A549 (cell line): ENCODE measurements around the gene WASF3. TPM values are rescaled to one million over a fixed set of nuclear protein-coding genes. Genes with fewer than 3 reads are reported as not detected.

ENCODE experiments used
- ATAC-seq, 2 experiments: fragments of 200-7000 bp in 1 of 2; fragments of >200 bp in 1 of 2; cut with Nextera tagmentation in 1 of 2; cut with Tn5 transposase in 1 of 2; 3 replicates each; pipeline versions ENCODE4 v1.8.0 to v1.9.1; 2018 to 2020; ENCODE audit warnings: mild to moderate bottlenecking in 1 of 2, moderate library complexity in 1 of 2
- CTCF ChIA-PET: fragments of 300-600 bp; sonication (Branson Sonifier 250); formaldehyde crosslinking; extraction: SDS; loops from one replicate; lab custom pipeline; 2021; ENCODE audit warnings: antibody characterized with exemption, inconsistent platforms; lab: Yijun Ruan, JAX
- POLR2A ChIA-PET: fragments of 350-600 bp; formaldehyde crosslinking; extraction: SDS; loops from one replicate; lab custom pipeline; 2021; ENCODE audit warnings: antibody characterized with exemption, inconsistent platforms; lab: Yijun Ruan, JAX
- DNase-seq, 2 experiments: peaks; one replicate each; pipeline versions ENCODE4 v3.0.0 to v3.0.0-alpha.2; 2011 to 2016; ENCODE audit warnings: low read depth in 1 of 2, low spot score in 1 of 2
- FAIRE-seq: peaks from 2 replicates; lab custom pipeline; 2011; peaks lifted over from hg19 to GRCh38; lab: Jason Lieb, UNC
- H3K27ac ChIP-seq, 2 experiments: fragments of >200 bp; sonication (Bioruptor Twin); formaldehyde crosslinking; 3 replicates each; pipeline ENCODE4 v1.5.1; 2016 to 2017
- H3K4me1 ChIP-seq: fragments of >200 bp; sonication (Bioruptor Twin); formaldehyde crosslinking; 3 replicates; pipeline ENCODE4 v1.6.1; 2016
- H3K4me2 ChIP-seq: fragments of >200 bp; sonication (Bioruptor Twin); formaldehyde crosslinking; 3 replicates; pipeline ENCODE4 v1.6.1; 2016
- H3K4me3 ChIP-seq: fragments of >200 bp; sonication (Bioruptor Twin); formaldehyde crosslinking; 3 replicates; pipeline ENCODE4 v1.5.1; 2016
- H3K9me3 ChIP-seq: fragments of >200 bp; sonication (Bioruptor Twin); formaldehyde crosslinking; 3 replicates; pipeline ENCODE4 v1.6.1; 2016
- BHLHE40 ChIP-seq: IDR thresholded peaks from 2 replicates; pipeline ENCODE4 v1.6.1; 2012; ENCODE audit warnings: low read depth, low read length, inconsistent platforms
- CHD2 ChIP-seq: fragments of 150-350 bp; IDR thresholded peaks from 2 replicates; pipeline ENCODE4 v1.6.1; 2014; ENCODE audit warnings: low read length; ENCODE audit not compliant: partially characterized antibody
- CTCF ChIP-seq: fragments of >200 bp; sonication (Bioruptor Twin); formaldehyde crosslinking; IDR thresholded peaks from 3 replicates; pipeline ENCODE4 v1.5.1; 2016
- EHF ChIP-seq: fragments of 250-450 bp; sonication (Bioruptor Pico); IDR thresholded peaks from 2 replicates; pipeline ENCODE4 v1.5.0; 2020; ENCODE audit warnings: mild to moderate bottlenecking
- EP300 ChIP-seq, 2 experiments: fragments of >200 bp; sonication (Bioruptor Twin); formaldehyde crosslinking; IDR thresholded peaks; 2 replicates in 1 of 2; 3 replicates in 1 of 2; pipeline ENCODE4 v1.6.1; 2016 to 2017
- ESRRA ChIP-seq: fragments of 150-350 bp; IDR thresholded peaks from 2 replicates; pipeline ENCODE4 v1.6.1; 2014; ENCODE audit warnings: mild to moderate bottlenecking, low read length, borderline replicate concordance
- FOSL2 ChIP-seq, 2 experiments: fragments of 450-650 bp in 1 of 2; fragments of >200 bp in 1 of 2; sonication (Bioruptor Twin) in 1 of 2; formaldehyde crosslinking; IDR thresholded peaks; 2 replicates each; pipeline versions ENCODE4 v1.5.0 to v1.6.1; 2016 to 2020; ENCODE audit warnings: mild to moderate bottlenecking in 1 of 2, moderate library complexity in 1 of 2
- FOXS1 ChIP-seq: fragments of 250-450 bp; sonication (Bioruptor Pico); IDR thresholded peaks from 2 replicates; pipeline ENCODE4 v1.5.0; 2020; ENCODE audit warnings: mild to moderate bottlenecking, moderate library complexity
- HDAC2 ChIP-seq: fragments of 200-600 bp; sonication (generic); IDR thresholded peaks from 2 replicates; pipeline ENCODE4 v1.6.1; 2016
- HOXA7 ChIP-seq: fragments of 250-450 bp; sonication (Bioruptor Pico); IDR thresholded peaks from 2 replicates; pipeline ENCODE4 v1.5.0; 2020; ENCODE audit warnings: mild to moderate bottlenecking, moderate library complexity
- HOXB13 ChIP-seq: fragments of 250-450 bp; sonication (Bioruptor Pico); IDR thresholded peaks from 2 replicates; pipeline ENCODE4 v1.5.0; 2020; ENCODE audit warnings: low read depth, mild to moderate bottlenecking, moderate library complexity
- HOXB5 ChIP-seq: fragments of 250-450 bp; sonication (Bioruptor Pico); IDR thresholded peaks from 2 replicates; pipeline ENCODE4 v1.5.0; 2020; ENCODE audit warnings: mild to moderate bottlenecking, moderate library complexity
- MAZ ChIP-seq: fragments of 150-350 bp; IDR thresholded peaks from 2 replicates; pipeline ENCODE4 v1.6.1; 2014; ENCODE audit warnings: antibody characterized with exemption, low read depth, low read length, borderline replicate concordance
- NFE2L2 ChIP-seq: fragments of 150-350 bp; conservative IDR thresholded peaks from 2 replicates; pipeline ENCODE4 v1.6.1; 2014; ENCODE audit warnings: low read length
- RAD21 ChIP-seq, 2 experiments: fragments of >200 bp in 1 of 2; sonication (Bioruptor Twin) in 1 of 2; formaldehyde crosslinking in 1 of 2; IDR thresholded peaks in 1 of 2; conservative IDR thresholded peaks in 1 of 2; 2 replicates in 1 of 2; 3 replicates in 1 of 2; pipeline ENCODE4 v1.6.1; 2012 to 2018; ENCODE audit warnings: inconsistent platforms in 1 of 2
- RFX5 ChIP-seq: fragments of 450-650 bp; IDR thresholded peaks from 2 replicates; pipeline ENCODE4 v1.7.1; 2014; ENCODE audit warnings: antibody characterized with exemption, mild to moderate bottlenecking, moderate library complexity
- RNF2 ChIP-seq: fragments of 200-600 bp; sonication (generic); IDR thresholded peaks from 2 replicates; pipeline ENCODE4 v1.6.1; 2016; ENCODE audit warnings: low read depth, mild to moderate bottlenecking, antibody characterized with exemption, moderate library complexity, borderline replicate concordance
- ZNF302 ChIP-seq: fragments of 250-450 bp; sonication (Bioruptor Pico); IDR thresholded peaks from 2 replicates; pipeline ENCODE4 v1.9.0; 2021; ENCODE audit warnings: inconsistent platforms, mild to moderate bottlenecking, moderate library complexity
- ZSCAN20 ChIP-seq: fragments of 250-450 bp; sonication (Bioruptor Pico); IDR thresholded peaks from 2 replicates; pipeline ENCODE4 v1.8.0; 2022; ENCODE audit warnings: mild to moderate bottlenecking, moderate library complexity
- WGBS: methylation state at CpG from one replicate; pipeline ENCODE4 v1.1.6; 2017; ENCODE audit errors: missing lambda C conversion rate; 5-methylcytosine and 5-hydroxymethylcytosine counted together
- polyA plus RNA-seq, 4 experiments: library from polyadenylated mRNA; depleted of rRNA in 3 of 4; stranded (reverse); fragments of >200 nt; fragmentation: RNase III in 1 of 4; extraction: RNeasy Plus Mini Kit Qiagen cat#74134 plus additional on column Dnase treatment in 1 of 4; gene quantifications; 2 replicates in 3 of 4; 3 replicates in 1 of 4; pipeline ENCODE4 v1.2.3, GENCODE V29; 2011 to 2017
- TF ChIP-seq, protein P1 (sequence below): IDR thresholded peaks from 2 replicates; pipeline ENCODE4 v1.6.1; 2012
- TF ChIP-seq, protein P2 (sequence below): fragments of >200 bp; sonication (Bioruptor Twin); formaldehyde crosslinking; IDR thresholded peaks from 3 replicates; pipeline ENCODE4 v1.6.1; 2016
- TF ChIP-seq, protein P3 (sequence below): fragments of 250-450 bp; sonication (Bioruptor Pico); IDR thresholded peaks from 2 replicates; pipeline ENCODE4 v1.5.0; 2020; ENCODE audit warnings: low read depth, mild to moderate bottlenecking, moderate library complexity

Gene WASF3
- polyA plus RNA-seq, 2 of the 4 experiments (the other 2 are of a cell fraction) = 0.09 to 0.56 TPM

DNA sequence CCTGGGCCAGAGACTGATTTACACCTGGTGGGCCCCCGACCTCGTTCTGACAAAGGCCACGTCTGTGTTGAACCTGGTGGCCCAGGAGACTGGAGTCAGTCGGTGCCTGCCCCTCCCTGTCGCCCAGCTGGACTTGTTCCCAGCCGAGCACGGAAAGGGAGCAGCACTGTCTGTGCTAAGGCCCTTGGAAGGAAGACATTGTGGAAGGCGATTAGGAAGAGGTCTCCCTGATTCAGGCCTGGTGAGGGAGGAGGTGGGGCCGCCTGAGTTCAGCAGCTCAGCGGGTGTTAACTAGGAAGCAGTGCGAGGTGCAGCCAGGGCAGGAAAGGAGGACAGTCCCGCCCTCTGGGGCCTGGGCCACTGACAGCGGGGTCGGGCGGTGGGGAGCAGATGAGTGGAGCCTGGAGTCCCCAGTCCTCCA is 138.4 kb downstream of the WASF3 start (continued):
- TF ChIP-seq NFE2L2 = no peak

DNA sequence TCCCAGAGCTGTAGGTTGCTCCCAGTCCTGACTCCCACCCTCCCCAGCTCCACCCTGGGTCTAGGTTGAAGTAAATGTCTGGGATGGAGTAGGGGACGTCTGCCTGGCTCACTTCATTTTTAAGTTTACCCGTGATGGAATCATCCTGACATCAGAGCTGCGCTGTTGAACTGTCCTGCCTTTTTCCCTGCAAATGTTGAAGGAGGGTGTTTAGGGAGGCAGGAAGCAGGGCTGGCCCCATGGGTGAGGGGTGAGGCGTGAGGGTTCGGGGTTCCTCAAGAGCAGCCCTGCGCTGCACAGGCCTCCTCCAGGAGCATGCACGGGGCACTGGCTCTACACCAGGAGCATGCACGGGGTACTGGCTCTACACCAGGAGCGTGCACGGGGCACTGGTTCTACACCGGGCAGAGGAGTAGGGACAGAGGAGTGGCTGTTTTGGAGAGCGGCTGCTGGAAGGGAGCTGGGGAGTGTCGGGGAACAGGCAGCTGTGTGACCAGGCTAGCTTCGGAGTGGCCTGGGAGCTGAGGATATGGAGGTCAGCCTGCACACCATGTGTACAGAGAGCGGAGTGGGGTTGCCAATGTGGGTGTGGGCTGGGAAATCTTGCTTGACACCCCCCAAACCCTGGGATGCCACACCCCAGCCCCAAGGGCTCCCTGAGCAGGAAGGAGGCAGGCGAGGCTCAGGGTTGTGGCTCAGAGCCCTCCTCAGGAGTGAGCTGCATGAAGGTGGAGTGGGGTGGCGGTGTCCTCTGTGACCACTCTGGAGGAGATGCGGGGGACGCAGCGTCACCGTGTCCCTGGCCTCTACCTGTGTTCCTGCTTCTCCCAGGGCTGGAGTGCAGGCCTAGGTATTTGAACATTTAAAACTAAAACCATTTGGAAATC is 139.8 kb downstream of the WASF3 start:
- DNase-seq (no peak), ATAC-seq (no peak), FAIRE-seq (no peak)
- 78% methylated on average over 12 of the region's 21 CpGs for WGBS
- H3K4me2 ChIP-seq = no peak overlapping the region
- no peak overlapping the region for H3K4me3 ChIP-seq
- ChIA-PET POLR2A (no interaction called here), CTCF (interaction anchor here (0.9 to 2.5 kb wide), 6 partner anchors 10 to 512 kb away, joined by 3 to 10 read pairs (median 4); no protein-coding TSS in a partner anchor)
- no peak for TF ChIP-seq CHD2
- TF ChIP-seq BHLHE40 = no peak
- TF ChIP-seq EP300 (IDR thresholded peaks at IDR 0.05) = no peak
- TF ChIP-seq FOSL2 (IDR thresholded peaks at IDR 0.05) = no peak
- TF ChIP-seq FOSL2 (CRISPR knock-in tag; IDR thresholded peaks at IDR 0.05) = no peak
- TF ChIP-seq HOXB13 (CRISPR knock-in tag) = no peak
- no peak for TF ChIP-seq RNF2
- no peak for TF ChIP-seq ZSCAN20 (CRISPR knock-in tag)
- TF ChIP-seq EHF (CRISPR knock-in tag) = no peak
- TF ChIP-seq RAD21 (conservative IDR thresholded peaks at IDR 0.05 in 1 of 2, IDR thresholded peaks at IDR 0.05 in 1 of 2) = no peak
- TF ChIP-seq MAZ = no peak
- no peak for TF ChIP-seq ZNF302 (CRISPR knock-in tag)
- TF ChIP-seq HDAC2 = no peak
- no peak overlapping the region for H3K27ac ChIP-seq
- H3K4me1 ChIP-seq = no peaks in the 10 kb centered on the region
- H3K9me3 ChIP-seq = no peaks in the 10 kb centered on the region

DNA sequence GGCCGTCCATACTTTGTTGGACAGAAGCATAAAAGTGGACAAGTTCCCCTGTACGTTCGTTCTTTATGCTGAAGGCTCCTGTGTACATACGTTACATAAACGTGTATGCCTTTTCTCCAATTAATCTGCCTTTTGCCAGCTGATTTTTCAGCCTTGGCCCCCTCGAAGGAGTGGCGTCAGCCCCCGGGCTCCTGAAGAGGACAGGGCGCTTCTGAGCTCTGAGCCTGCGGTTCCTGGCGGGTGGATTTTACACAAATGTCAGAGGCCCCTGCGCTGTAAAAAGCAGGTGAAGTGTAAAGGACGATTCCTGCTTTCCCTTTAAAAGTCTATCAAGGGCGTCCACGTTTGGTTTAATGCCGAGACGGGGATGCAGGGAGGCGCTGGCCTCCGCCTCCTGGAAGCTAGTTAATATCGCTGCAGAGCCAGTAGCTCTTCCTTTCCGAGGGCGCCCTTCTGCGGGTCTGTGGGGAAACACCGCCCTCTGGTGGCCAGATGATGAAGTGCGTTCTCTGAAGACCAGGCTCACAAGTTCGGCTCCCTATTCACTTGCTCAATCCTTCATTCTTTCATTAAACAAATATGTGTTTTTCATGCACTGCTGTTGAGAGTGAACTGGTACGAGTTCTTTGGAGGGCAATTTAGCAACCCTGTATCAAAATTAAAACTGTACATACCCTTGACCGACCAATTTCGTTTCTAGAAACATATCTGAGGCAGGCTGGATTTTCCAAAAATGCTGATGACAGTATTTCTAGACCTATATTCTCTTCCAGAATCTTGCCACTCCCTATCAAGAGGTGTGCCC is 141.1 kb downstream of the WASF3 start:
- ChIA-PET CTCF (interaction anchor here (0.6 to 2.4 kb wide), 38 partner anchors 8 to 1676 kb away, joined by 3 to 37 read pairs (median 4); no protein-coding TSS in a partner anchor), POLR2A (interaction anchor here (1.0 kb wide), 1 partner anchor 514 kb away, joined by 4 read pairs; no protein-coding TSS in a partner anchor)
- no peak overlapping the region for H3K4me3 ChIP-seq
- WGBS = 29% methylated on average over 29 of the region's 29 CpGs
- DNase-seq = peak; percentile 43 to 72
- no peaks in the 10 kb centered on the region for H3K9me3 ChIP-seq
- peak overlapping the region; percentile 61 for H3K4me2 ChIP-seq
- ATAC-seq = peak; percentile 76 to 93
- H3K27ac ChIP-seq = no peak overlapping the region
- no peak for FAIRE-seq
- H3K4me1 ChIP-seq = no peaks in the 10 kb centered on the region
- no peak for TF ChIP-seq ESRRA
- TF ChIP-seq, protein P1, sequence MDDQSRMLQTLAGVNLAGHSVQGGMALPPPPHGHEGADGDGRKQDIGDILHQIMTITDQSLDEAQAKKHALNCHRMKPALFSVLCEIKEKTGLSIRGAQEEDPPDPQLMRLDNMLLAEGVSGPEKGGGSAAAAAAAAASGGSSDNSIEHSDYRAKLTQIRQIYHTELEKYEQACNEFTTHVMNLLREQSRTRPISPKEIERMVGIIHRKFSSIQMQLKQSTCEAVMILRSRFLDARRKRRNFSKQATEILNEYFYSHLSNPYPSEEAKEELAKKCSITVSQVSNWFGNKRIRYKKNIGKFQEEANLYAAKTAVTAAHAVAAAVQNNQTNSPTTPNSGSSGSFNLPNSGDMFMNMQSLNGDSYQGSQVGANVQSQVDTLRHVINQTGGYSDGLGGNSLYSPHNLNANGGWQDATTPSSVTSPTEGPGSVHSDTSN = no peak
- TF ChIP-seq RFX5 = no peak
- no peak for TF ChIP-seq ZSCAN20 (CRISPR knock-in tag)
- TF ChIP-seq RAD21 (conservative IDR thresholded peaks at IDR 0.05 in 1 of 2, IDR thresholded peaks at IDR 0.05 in 1 of 2) = peak; percentile 81 to 86
- no peak for TF ChIP-seq FOXS1 (CRISPR knock-in tag)
- no peak for TF ChIP-seq HOXA7 (CRISPR knock-in tag)
- TF ChIP-seq CTCF = peak; percentile 69
- TF ChIP-seq, protein P2, sequence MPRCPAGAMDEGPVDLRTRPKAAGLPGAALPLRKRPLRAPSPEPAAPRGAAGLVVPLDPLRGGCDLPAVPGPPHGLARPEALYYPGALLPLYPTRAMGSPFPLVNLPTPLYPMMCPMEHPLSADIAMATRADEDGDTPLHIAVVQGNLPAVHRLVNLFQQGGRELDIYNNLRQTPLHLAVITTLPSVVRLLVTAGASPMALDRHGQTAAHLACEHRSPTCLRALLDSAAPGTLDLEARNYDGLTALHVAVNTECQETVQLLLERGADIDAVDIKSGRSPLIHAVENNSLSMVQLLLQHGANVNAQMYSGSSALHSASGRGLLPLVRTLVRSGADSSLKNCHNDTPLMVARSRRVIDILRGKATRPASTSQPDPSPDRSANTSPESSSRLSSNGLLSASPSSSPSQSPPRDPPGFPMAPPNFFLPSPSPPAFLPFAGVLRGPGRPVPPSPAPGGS = no peak
- no peak for TF ChIP-seq BHLHE40
- TF ChIP-seq HOXB5 (CRISPR knock-in tag) = no peak
- TF ChIP-seq CHD2 = no peak
- TF ChIP-seq, protein P3, sequence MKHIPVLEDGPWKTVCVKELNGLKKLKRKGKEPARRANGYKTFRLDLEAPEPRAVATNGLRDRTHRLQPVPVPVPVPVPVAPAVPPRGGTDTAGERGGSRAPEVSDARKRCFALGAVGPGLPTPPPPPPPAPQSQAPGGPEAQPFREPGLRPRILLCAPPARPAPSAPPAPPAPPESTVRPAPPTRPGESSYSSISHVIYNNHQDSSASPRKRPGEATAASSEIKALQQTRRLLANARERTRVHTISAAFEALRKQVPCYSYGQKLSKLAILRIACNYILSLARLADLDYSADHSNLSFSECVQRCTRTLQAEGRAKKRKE = no peak
- no peak for TF ChIP-seq FOSL2 (IDR thresholded peaks at IDR 0.05)
- TF ChIP-seq FOSL2 (CRISPR knock-in tag; IDR thresholded peaks at IDR 0.05) = no peak
